ENCODE measurements around the gene MAOA.

- no peak for TF ChIP-seq POLR2A (IDR thresholded peaks at IDR 0.05)
- TF ChIP-seq CTCF (IDR thresholded peaks at IDR 0.05), result no peak
Observed at GRCh38 chrX:43641691-43642090, 14.4 kb upstream of the MAOA start.
